NCI-H1048 (cell line): ENCODE measurements around the gene PLEK.
"Not testable (repeated sequence)": the region's sequence is repeated elsewhere in the genome, so short reads cannot be mapped to it uniquely, and the experiment has no call there.

Source experiments
- DNase-seq: peaks from one replicate; lab custom pipeline; 2025; lab: John Stamatoyannopoulos, UW

PLEK gene

DNA sequence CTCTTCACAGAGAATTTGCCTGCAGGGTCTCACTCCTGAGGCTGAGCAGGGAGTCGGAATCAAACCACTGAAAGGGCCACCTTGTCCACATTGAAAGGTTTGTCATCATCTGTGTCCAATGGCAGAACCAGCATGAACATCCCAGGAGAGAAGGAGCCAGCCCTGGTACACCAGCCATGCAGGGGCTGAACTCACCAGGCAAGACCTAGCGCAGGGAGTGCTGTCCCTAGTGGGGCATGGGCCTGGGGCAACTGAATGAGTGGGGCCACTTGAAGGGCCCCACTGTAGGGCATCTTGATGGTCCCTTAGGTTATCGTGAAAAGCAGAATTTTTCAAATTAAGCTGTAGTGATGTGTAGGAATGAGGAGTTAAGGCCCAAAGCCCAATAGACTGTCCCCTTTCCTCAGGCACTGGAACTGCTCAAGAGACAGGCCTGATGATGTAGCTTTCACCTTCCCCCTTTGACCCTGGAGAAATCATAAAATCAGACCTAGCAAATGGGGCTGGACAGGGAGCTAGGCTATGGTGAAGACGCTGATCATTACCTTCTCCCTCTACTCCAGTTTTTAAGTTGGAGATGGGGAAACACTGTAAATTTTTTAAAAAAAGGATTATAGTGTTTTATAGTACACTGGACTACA, 8.4 kb upstream of the PLEK start:
- DNase-seq, result no peak

DNA sequence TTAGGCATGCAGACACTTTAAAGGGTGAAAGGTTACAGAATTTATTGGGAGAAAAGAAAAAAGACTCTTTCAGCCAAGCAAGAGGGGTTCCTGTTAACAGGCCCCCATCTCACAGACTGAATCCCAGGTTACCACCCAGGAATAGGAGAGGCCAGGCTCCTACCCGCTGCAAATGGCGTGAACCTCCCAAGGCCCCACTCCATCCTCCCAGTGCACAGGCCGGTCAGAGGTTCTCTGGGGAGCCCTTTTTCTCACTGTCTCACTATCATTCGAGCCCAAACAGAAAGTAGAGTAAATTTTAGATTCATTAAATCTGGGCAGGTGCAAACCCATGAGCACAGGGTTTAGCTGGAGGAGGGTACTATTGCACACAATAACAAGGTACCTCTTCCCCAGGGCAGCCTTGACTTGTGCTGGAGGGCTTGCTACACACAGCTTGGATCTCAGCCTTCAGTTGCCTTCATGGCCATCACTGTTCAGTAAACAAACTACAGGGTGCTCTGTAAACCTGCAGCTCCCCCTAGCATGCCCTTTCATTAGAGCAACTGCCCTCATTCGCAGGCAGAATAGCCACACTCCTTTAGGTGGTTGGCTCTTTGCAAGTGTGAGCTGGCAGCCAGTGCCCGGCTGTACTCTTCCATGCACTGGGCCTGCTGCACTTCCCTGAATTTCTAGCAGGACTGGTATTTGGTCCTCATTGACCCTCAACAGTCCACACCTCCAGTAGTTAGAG, 7.3 kb upstream of the PLEK start:
- DNase-seq, result no peak

DNA sequence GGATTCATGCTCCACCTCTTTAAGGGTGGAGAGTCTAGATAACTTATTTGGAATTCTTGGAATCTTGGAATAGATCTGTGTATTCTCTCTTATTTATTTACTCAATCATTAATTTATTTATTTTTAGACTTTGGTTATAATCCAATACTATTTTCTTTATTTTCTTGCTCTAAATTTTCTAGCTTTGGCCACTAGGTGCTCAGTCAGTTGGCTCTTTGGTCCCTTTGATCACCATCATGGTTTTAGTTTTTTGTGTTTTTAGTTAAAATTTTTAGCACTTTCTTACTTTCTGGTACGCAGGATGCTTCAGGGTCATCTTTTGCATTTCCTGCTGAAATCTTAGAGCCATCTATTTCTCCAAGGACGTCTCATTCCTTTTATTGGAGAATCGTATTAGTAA, 5.2 kb upstream of the PLEK start:
- DNase-seq, result no peak

DNA sequence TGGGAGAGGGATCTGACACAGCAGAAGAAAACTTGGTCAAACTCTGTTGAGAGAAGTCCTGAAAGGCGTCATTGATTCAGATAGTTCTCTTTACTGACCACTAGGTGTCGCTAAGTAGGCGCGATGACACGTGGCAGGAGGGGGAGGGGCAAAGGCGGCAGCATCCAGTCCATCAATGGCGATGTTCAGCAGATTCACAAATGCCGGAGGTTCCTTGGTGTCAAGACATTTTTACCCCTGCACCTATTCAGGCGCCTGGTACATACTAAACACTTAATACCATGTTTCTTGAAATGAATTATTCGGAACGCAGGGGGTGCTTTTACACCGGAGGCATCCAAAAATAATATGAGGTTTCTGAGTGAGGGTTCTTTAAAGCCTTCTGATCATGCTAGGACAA, 3.0 kb upstream of the PLEK start:
- DNase-seq, result peak; percentile 76

DNA sequence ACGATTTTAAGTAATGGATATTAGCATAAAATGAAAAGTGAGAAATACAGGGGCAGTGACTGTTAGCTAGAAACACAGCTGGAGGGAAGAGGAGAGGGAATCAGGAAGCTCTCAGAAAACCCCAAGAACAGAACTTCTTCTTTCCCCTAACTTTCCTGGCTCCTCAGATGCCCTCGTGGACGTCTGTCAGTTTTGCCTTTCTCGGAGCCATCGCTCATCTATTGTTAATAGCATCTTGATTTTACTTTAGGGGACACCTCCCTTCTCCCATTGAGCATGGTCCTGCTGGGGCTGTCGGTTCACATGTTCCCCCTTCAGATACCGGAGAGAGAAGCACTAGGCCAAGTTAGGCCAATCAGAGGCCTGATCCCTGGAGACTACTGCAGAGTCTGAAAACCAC, 2.3 kb upstream of the PLEK start:
- DNase-seq, result no peak

DNA sequence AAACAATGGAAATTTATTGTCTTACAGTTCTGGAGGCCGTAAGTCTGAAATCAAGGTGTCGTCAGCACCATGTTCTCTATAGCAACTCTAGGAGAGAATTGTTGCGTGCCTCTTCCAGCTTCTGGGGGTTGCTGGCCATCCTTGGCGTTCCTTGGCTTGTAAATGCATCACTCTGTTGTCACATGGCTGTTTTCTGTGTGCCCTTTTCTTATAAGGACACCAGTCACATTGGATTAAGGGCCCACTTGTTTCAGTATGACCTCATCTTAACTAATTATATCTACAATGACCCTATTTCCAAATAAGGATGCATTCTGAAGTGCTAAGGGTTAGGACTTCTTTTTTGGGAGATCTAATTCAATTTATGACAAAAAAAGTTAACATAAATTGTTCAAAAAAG, 1.4 kb upstream of the PLEK start:
- no peak for DNase-seq

DNA sequence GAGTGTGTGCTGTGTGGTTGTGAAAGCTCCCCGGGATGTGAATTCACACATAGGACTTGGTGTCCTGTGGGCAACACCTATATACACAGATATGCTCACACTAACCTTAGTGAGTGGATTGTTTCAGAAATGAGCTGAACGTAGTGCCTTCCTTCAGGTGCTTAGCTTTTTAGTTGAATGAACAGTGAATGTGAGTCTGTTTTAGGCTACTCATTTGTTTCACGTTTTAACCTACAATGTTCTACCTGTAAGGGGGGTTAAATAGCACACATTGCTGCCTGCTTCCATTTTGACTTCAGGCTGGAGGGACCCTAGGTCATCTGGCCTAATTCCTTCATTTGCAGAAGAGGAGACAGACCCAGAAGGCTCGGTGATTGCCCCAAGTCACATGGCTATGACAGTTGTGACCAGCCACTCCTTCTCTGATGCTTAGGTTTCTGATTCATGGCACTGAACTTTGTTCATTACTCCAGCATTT, 1.0 kb downstream of the PLEK start:
- DNase-seq, result no peak

DNA sequence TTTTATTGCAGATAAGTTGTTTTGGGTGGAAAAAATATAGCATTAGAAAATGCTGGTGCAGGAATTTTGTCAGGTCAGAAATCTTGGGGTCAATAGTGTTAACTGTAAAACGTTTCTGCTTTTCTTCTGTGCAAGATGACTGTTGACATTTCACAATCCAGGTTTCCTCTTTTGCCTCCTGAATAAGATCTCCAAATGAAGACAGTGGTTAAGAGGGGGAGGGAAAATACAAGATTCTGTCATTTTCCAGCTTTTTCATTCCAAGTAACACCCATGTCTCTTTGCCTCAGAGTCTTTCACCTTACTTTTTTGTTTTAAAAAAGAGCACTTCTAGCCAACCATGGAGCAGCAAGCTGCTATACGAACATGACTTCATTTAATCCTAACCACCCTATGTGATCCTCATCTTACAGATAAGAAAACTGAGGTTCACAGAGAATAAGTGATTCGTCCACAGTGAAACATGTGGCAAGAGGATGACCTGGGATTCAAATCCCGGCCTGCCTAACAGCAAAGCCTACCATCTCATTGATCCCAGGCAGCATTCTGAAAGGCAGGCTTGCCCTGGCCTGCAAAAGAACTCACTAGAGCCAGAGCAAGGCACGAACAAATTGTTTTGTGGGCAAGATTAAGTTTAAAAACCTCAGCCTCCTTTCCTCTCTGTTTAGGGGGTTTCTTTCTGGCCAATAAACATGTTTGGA, 3.0 kb downstream of the PLEK start:
- DNase-seq, result no peak

DNA sequence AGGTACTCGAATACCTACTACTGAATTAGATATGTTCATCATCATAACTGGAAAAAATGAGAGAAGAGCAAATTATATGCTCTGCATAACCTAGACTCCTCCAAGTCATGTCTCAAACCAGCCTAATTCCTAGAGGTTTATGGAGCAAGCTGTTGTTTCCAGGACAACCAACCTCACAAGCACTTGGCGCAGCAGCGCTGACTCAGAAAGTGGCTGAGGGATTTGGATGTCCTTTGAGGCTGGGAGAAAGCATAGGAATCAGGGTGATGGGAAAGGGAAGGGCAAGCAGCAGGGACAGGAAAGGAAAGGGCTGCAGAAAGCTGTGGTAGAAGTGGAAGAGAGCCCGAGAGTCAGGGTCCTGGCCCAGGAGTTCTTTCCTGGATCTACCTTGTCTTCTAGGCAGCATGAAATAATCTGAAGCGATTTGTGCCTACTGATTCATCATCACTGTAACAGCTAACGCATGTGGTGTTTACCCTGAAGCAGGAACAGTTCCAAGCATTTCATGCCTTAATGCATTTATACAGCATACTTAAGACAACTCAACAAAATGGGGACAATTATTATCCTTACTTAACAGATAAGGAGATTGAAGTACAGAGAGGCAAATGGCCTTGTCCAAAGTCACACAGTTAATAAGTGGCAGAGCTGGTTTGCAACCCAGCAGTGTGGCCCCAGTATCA, 3.7 kb downstream of the PLEK start:
- DNase-seq, result no peak

DNA sequence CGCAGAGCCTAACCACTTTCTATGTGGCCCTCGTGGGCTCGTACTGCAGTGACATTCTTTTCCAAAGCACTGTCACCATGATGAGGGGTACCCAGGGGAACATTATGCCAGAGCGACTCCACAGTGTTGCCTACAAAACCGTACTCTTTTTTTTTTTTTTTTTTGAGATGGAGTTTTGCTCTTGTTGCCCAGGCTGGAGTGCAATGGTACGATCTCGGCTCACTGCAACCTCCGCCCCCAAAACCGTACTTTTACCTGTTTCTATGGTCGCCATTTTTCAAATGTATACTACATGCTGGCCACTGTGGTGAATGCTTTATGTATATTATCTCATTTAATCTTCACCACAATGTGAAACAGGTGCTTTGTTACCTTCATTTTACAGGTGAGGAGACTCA, 4.3 kb downstream of the PLEK start:
- no peak for DNase-seq

DNA sequence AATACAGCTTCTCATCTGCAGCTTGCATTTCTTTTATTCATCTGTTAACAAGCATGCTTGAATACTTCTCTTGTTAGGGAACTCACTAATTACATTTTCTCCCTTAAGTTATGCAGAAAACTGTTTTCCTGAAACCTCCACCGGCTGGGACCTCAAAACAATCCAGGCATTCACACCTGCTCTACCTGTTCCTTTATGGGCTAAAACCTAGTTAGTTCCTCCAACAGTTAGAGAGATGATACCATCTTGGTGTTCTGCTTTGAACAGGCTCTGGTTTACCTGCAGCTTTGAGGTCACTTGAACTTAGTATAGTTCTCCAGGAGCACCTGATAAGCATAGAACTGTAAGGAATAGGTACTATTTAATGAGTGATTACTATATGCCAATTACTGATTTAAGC, 6.1 kb downstream of the PLEK start:
- no peak for DNase-seq

DNA sequence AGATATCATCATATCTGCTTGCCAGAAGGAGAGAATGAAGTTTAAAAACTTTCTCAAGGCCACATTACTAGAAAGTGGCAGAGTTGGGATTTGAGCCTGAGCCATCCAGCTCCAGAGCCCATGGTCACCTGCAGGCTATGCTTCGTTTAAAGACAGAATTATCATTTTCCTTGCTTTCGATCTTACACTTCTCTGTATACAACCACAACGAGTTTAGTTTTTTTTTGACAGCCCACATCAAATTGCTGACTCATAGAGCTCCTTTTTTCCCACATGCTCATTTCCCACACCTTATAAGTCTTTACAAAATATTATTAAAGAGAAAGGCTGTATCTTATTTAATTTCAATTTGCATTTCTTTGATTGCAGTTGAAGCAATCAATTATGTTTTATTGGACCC, 6.5 kb downstream of the PLEK start:
- DNase-seq, result no peak

DNA sequence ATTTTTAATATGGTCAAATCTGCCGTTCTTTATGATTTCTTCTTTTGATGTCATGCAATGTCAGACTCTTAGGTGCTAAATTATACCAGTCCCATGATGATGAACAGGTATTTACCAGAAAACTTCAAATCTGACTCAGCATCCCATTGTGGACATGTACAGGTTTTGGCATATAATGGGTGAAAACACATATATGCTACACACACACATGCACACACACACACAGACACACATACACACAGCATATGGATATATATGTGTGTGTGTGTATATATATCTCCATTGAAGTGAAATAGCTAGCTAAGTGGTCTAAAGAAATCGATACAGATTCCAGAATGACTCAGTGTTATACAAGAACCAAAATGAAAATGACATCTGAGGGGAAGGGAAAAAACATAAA, 7.4 kb downstream of the PLEK start:
- DNase-seq, result no peak

DNA sequence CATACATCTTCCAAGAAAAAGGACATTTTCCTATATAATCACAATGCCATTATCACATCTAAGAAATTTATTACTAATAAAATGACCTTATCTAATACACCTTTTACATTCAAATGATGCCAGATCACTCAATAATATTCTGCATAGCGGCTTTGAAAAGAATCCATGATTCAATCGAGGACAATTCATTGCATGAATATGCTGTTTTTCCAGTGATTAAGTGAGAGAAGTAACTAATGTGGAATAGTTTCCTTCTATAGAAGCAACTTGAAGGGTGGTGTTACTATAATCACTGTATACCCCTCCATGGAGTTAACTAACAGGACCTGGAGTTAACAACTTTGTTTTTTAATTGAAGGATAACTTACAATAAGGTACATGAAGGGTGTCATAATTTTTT, 9.1 kb downstream of the PLEK start:
- DNase-seq, result no peak

DNA sequence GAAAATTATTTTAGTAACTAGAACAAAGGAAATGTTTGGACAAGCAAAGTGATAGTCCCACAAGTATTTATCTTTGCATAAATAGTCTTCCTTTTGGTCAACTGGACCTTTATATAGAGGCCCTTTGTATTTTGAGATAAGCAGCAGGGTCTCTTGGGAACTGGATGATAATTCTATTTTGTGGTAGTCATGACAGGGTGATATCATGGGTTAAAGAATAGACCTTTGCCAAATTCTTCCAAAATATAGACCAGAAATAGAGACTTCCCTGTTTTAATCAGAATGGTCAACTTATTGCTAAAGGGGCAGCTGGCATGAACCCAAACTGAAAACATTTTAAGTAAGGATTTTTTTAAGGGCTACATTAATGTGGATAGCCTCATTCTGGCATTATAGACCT, 10.5 kb downstream of the PLEK start:
- DNase-seq, result no peak

DNA sequence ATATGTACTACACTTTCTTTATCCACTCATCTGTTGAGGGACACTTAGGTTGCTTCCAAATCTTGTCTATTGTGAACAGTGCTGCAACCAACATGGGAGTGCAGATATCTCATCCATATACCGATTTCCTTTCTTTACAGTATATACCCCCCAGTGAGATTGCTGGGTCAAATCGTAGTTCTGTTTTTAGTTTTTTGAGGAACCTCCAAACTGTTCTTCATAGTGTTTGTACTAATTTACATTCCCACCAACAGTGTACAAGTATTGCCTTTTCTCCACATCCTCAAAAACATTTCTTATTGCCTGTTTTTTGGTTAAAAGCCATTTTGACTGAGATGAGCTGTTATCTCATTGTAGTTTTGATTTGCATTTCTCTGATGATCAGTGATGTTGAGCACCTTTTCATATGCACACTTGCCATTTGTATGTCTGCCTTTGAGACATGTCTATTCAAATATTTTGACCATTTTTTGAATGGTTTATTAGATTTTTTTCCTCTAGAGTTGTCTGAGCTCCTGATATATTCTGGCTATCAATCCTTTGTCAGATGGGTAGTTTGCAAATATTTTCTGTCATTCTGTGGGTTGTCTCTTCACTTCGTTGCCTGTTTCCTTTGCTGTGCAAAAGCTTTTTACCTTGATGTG, 12.2 kb downstream of the PLEK start:
- DNase-seq, result no peak

DNA sequence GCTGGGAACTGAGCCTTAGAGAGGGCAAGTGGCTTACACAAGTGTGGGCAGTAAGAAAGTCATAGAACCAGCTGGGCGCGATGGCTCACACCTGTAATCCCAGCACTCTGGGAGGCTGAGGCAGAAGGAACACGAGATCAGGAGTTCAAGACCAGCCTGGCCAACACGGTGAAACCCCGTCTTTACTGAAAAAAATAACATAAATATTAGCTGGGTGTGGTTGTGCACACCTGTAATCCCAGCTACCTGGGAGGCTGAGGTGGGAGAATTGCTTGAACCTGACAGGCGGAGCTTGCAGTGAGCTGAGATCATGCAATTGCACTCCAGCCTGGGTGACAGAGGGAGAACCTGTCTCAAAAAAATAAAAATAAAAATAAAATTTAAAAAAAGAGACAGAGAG, 13.7 kb downstream of the PLEK start:
- not testable (repeated sequence) for DNase-seq

DNA sequence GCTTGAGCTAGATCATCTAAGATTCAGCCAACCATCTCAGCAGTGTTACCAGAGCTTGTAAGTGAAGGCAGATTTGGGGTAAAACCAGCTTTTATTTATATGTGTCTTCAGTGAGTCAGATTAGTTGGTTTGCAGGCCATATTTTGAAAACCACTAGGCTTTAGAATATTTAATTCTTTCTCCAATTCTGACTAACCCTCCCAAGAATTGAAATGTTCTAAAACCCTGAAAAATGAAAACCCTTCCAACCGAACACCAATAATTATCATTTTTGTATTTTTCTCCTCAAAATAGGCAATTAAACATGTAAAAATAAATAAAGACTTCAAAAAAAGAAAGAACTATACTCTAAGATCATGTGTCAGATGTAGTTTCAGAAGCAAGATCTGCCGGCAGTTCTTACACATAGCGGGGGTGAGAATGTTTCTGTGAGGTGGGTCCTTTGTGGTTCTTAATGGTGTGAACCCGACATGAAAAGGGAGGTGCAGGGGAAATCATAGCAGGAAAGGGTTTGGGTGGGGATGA, 14.2 kb downstream of the PLEK start:
- no peak for DNase-seq

DNA sequence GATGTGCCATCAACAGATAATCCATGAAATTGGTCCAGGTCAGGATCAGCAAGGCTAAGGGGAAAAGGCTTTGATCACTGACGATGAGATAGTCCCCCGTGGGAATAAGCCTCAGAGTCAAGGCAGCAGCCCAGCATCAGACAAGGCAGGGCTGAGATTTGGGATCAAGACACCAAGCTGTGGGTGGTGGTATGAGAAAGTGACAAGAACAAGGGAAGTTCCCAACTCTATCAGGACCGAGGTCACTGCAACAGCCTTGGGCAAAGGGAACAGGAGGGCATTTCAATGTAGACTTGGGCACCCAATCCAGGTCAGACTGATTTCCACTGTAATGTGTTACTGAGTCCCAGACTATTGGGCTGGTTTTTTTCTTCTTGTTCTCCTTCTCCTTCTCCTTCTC, 18.7 kb downstream of the PLEK start:
- DNase-seq, result no peak

DNA sequence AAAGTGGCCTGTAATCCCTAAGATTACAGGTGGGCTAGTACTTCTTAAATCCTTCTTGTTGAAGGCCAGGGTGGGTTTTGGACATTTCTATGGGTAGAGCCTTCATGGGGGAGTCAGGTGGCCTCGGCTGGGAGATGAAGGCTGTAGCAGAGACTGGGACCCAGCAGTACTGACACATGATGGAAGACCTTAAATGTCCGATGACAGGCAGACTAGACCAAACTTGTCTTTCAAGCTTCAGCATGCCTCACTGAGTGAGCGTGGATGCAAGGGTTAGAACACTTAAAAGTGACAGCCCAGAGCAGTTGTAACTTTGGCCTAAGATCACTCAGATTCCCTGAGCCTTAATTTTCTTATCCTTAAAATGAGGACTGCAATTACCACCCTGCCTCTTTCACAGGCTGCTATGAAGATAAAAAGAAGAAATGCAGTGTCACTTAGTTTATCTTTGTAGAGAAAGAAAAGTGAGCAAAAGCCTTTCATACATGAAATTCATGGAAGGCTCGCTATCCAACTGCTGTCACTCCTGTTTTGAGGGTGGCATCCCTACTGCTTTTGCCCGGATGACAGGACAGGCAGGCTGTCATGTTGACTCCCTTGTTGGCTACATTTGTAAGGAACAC, 19.5 kb downstream of the PLEK start:
- no peak for DNase-seq

DNA sequence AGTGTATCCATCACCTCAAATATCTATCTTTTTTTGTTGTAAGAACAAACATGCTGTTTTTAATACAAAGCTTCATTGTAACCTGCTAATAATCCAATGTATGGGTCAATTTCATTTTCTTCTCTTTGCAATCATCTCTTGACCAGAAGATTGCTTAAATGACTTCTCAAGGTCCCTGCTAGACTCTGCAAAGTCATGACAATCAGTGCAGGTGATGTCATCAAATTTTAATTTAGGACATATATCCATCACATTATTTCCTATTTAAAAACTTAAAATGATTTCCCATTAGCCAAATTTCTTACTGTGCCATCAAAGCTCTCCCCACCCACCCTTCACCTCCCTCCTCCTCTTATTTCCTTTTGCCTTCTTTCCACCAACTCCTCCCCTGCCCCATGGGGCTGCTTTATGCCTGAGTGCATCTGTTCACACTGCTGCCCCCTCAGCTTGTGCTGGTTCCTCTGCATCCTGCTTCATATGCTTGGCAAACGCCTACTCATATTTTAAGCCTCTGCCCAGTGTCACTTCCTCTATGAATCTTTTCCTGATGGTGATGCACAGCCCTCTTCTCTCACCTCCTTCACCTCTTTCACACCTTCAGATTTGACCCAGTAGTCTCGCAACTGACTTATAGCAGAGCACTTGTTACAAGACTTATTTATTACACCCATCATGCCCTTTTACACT, 20.3 kb downstream of the PLEK start:
- DNase-seq, result no peak
